ENCODE data around the gene PKDREJ. TPM values are rescaled to one million over a fixed set of nuclear protein-coding genes. Genes with fewer than 3 reads are reported as not detected.

The PKDREJ gene
- total and polyA plus RNA-seq, 2 donors (not counting 1 experiment from before 2014, with no cell fraction given), result under 0.01 TPM; not detected in 1

GRCh38 chr22:46242076-46242475 lies 21.1 kb downstream of the PKDREJ start:
- Histone ChIP-seq H3K27ac (ENCODE audit: insufficient read depth, low read length) (no peak overlapping the region), H3K79me2 (ENCODE audit: control insufficient read depth, insufficient read depth, low read length) (no peaks in the 10 kb centered on the region), H3K4me3 (replicated peaks in 1 of 4; ENCODE audit: control extremely low read depth in 1 of 4, insufficient read depth in 1 of 4, low read depth in 3 of 4, low read length in 4 of 4) (no peak overlapping the region), H3K9ac (ENCODE audit: insufficient read depth, low read length) (no peak overlapping the region), H3K4me2 (ENCODE audit: extremely low read depth, insufficient read depth, low read length) (no peak overlapping the region), H3K27me3 (ENCODE audit: control insufficient read depth, insufficient read depth, low read length) (no peaks in the 10 kb centered on the region), H4K20me1 (ENCODE audit: control insufficient read depth, extremely low read depth, insufficient read depth, low read length) (no peaks in the 10 kb centered on the region), H3K4me1 (ENCODE audit: control insufficient read depth, extremely low read depth, insufficient read depth, low read length) (no peaks in the 10 kb centered on the region), H3K36me3 (ENCODE audit: control insufficient read depth, insufficient read depth, low read length) (peaks cover 5% of the 10 kb centered on the region), H3K9me3 (ENCODE audit: control insufficient read depth, insufficient read depth, low read depth, low read length) (no peaks in the 10 kb centered on the region), H2AFZ (ENCODE audit: low read length) (no peak overlapping the region)
- TF ChIP-seq EZH2 (IDR thresholded peaks at IDR 0.05; ENCODE audit: low read length, missing control alignments), result no peak
- TF ChIP-seq, protein P1, sequence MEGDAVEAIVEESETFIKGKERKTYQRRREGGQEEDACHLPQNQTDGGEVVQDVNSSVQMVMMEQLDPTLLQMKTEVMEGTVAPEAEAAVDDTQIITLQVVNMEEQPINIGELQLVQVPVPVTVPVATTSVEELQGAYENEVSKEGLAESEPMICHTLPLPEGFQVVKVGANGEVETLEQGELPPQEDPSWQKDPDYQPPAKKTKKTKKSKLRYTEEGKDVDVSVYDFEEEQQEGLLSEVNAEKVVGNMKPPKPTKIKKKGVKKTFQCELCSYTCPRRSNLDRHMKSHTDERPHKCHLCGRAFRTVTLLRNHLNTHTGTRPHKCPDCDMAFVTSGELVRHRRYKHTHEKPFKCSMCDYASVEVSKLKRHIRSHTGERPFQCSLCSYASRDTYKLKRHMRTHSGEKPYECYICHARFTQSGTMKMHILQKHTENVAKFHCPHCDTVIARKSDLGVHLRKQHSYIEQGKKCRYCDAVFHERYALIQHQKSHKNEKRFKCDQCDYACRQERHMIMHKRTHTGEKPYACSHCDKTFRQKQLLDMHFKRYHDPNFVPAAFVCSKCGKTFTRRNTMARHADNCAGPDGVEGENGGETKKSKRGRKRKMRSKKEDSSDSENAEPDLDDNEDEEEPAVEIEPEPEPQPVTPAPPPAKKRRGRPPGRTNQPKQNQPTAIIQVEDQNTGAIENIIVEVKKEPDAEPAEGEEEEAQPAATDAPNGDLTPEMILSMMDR (conservative IDR thresholded peaks at IDR 0.05 in 1 of 2, IDR thresholded peaks at IDR 0.05 in 1 of 2; ENCODE audit: low read depth in 1 of 2, low read length in 2 of 2), result no peak
- DNase-seq (ENCODE audit: low read depth in 2 of 2), result no peak

- Histone ChIP-seq H3K4me3 (replicated peaks in 1 of 4; ENCODE audit: control extremely low read depth in 1 of 4, insufficient read depth in 1 of 4, low read depth in 3 of 4, low read length in 4 of 4) (no peak overlapping the region), H3K9ac (ENCODE audit: insufficient read depth, low read length) (no peak overlapping the region), H3K4me2 (ENCODE audit: extremely low read depth, insufficient read depth, low read length) (no peak overlapping the region), H3K4me1 (ENCODE audit: control insufficient read depth, extremely low read depth, insufficient read depth, low read length) (no peaks in the 10 kb centered on the region), H4K20me1 (ENCODE audit: control insufficient read depth, extremely low read depth, insufficient read depth, low read length) (no peaks in the 10 kb centered on the region), H3K27me3 (ENCODE audit: control insufficient read depth, insufficient read depth, low read length) (no peaks in the 10 kb centered on the region), H3K36me3 (ENCODE audit: control insufficient read depth, insufficient read depth, low read length) (peaks cover 5% of the 10 kb centered on the region), H3K79me2 (ENCODE audit: control insufficient read depth, insufficient read depth, low read length) (no peaks in the 10 kb centered on the region), H3K27ac (ENCODE audit: insufficient read depth, low read length) (no peak overlapping the region), H3K9me3 (ENCODE audit: control insufficient read depth, insufficient read depth, low read depth, low read length) (no peaks in the 10 kb centered on the region), H2AFZ (ENCODE audit: low read length) (no peak overlapping the region)
- no peak for DNase-seq (ENCODE audit: low read depth in 2 of 2)
- TF ChIP-seq EZH2 (IDR thresholded peaks at IDR 0.05; ENCODE audit: low read length, missing control alignments), result no peak
- TF ChIP-seq, protein P1 (conservative IDR thresholded peaks at IDR 0.05 in 1 of 2, IDR thresholded peaks at IDR 0.05 in 1 of 2; ENCODE audit: low read depth in 1 of 2, low read length in 2 of 2), result no peak
Observed at GRCh38 chr22:46241396-46242007, 21.6 kb downstream of the PKDREJ start.

DNA sequence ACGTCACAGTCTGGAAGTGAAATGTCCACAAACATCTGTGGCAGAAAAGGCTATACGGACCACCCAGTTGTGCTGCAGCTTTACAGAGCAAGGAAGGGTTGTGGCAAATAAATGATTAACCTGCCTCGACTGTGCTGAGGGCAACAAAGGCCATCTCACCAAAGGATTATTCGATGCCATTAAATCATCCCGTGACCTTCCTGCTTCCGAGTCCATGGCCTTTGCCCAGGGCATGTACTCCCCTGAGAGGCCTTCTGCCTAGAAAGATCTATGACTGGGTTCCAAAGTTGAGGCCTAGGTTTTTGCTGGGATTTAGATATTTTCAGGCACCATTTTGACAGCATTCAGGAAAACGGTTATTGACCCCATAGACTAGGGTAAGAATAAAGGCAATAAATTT lies 22.2 kb downstream of the PKDREJ start:
- no peaks in the 10 kb centered on the region for H3K27me3 ChIP-seq (ENCODE audit: control insufficient read depth, insufficient read depth, low read length)
- no peaks in the 10 kb centered on the region for H3K79me2 ChIP-seq (ENCODE audit: control insufficient read depth, insufficient read depth, low read length)
- no peak overlapping the region for H3K4me3 ChIP-seq (replicated peaks in 1 of 4; ENCODE audit: control extremely low read depth in 1 of 4, insufficient read depth in 1 of 4, low read depth in 3 of 4, low read length in 4 of 4)
- no peak overlapping the region for H3K4me2 ChIP-seq (ENCODE audit: extremely low read depth, insufficient read depth, low read length)
- H3K36me3 ChIP-seq (ENCODE audit: control insufficient read depth, insufficient read depth, low read length), result peaks cover 5% of the 10 kb centered on the region
- no peaks in the 10 kb centered on the region for H3K9me3 ChIP-seq (ENCODE audit: control insufficient read depth, insufficient read depth, low read depth, low read length)
- no peaks in the 10 kb centered on the region for H3K4me1 ChIP-seq (ENCODE audit: control insufficient read depth, extremely low read depth, insufficient read depth, low read length)
- no peak for DNase-seq (ENCODE audit: low read depth in 2 of 2)
- no peak for TF ChIP-seq EZH2 (IDR thresholded peaks at IDR 0.05; ENCODE audit: low read length, missing control alignments)
- TF ChIP-seq, protein P1 (conservative IDR thresholded peaks at IDR 0.05 in 1 of 2, IDR thresholded peaks at IDR 0.05 in 1 of 2; ENCODE audit: low read depth in 1 of 2, low read length in 2 of 2), result no peak
- no peak overlapping the region for H2AFZ ChIP-seq (ENCODE audit: low read length)
- no peak overlapping the region for H3K27ac ChIP-seq (ENCODE audit: insufficient read depth, low read length)
- no peaks in the 10 kb centered on the region for H4K20me1 ChIP-seq (ENCODE audit: control insufficient read depth, extremely low read depth, insufficient read depth, low read length)
- no peak overlapping the region for H3K9ac ChIP-seq (ENCODE audit: insufficient read depth, low read length)

All from fibroblast of lung (primary cell).